ENCODE measurements around the gene KCND2.

DNA sequence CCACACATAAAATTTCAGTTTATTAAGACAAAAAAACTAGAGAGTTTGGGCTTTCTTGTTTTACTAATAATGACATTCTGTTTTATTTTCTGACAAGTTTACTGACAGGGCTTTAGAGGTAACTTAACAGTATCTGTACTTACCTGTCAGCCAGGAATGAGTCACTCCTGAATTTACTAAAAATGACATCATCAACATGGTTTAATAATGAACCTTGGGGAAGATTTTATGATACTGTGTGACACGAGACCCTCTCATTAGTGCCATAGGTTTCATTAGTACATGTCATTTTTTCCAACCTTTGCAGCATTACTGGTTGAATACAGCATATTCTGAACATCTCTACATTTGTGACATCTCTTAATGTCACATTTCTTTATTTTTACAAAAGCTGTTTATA is 131.1 kb downstream of the KCND2 start:
- TF ChIP-seq, protein P1, sequence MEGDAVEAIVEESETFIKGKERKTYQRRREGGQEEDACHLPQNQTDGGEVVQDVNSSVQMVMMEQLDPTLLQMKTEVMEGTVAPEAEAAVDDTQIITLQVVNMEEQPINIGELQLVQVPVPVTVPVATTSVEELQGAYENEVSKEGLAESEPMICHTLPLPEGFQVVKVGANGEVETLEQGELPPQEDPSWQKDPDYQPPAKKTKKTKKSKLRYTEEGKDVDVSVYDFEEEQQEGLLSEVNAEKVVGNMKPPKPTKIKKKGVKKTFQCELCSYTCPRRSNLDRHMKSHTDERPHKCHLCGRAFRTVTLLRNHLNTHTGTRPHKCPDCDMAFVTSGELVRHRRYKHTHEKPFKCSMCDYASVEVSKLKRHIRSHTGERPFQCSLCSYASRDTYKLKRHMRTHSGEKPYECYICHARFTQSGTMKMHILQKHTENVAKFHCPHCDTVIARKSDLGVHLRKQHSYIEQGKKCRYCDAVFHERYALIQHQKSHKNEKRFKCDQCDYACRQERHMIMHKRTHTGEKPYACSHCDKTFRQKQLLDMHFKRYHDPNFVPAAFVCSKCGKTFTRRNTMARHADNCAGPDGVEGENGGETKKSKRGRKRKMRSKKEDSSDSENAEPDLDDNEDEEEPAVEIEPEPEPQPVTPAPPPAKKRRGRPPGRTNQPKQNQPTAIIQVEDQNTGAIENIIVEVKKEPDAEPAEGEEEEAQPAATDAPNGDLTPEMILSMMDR (IDR thresholded peaks at IDR 0.05): no peak
- TF ChIP-seq POLR2AphosphoS5 (IDR thresholded peaks at IDR 0.05; ENCODE audit: low read depth, low read length): no peak
- no peak for TF ChIP-seq SIN3A (IDR thresholded peaks at IDR 0.05; ENCODE audit: borderline replicate concordance, insufficient read depth, low read depth, low read length)

Measured in Panc1 (cell line).